ENCODE results near the gene MIS12. TPM values are rescaled to one million over a fixed set of nuclear protein-coding genes. Genes with fewer than 3 reads are reported as not detected.

Gene MIS12
- total RNA-seq, 4 donors from 2014 or later, result 8.6 to 20.9 (median 14.3) TPM

- H3K27ac ChIP-seq, result no peak overlapping the region
- no peak overlapping the region for H3K4me3 ChIP-seq
- 68 to 79% methylated on average over 5 to 6 of the region's 6 CpGs for WGBS, 2 donors (ENCODE audit: low coverage in 1 of 2)
- H3K27me3 ChIP-seq, result no peaks in the 10 kb centered on the region
- no peak for ATAC-seq
- no peaks in the 10 kb centered on the region for H3K9me3 ChIP-seq
- peaks cover 0 to 26% (median 6%) of the 10 kb centered on the region in 3 donors for H3K4me1 ChIP-seq
- TF ChIP-seq EP300 (IDR thresholded peaks at IDR 0.05) (no peak), POLR2A (IDR thresholded peaks at IDR 0.05) (no peak), CTCF (IDR thresholded peaks at IDR 0.05) (no peak), POLR2AphosphoS5 (IDR thresholded peaks at IDR 0.05) (no peak)
- peaks cover 0 to 89% of the 10 kb centered on the region in 2 donors for H3K36me3 ChIP-seq
Observed at GRCh38 chr17:5480962-5481361, 5.4 kb upstream of the MIS12 start.

- no peaks in the 10 kb centered on the region for H3K9me3 ChIP-seq
- peaks cover 0 to 84% of the 10 kb centered on the region in 2 donors for H3K36me3 ChIP-seq
- peaks cover 0 to 26% (median 6%) of the 10 kb centered on the region in 3 donors for H3K4me1 ChIP-seq
- no peak overlapping the region for H3K27ac ChIP-seq
- ATAC-seq, result no peak
- H3K4me3 ChIP-seq, result no peak overlapping the region
- H3K27me3 ChIP-seq, result no peaks in the 10 kb centered on the region
- 90 to 100% methylated on average over 4 of the region's 4 CpGs for WGBS, 2 donors (ENCODE audit: low coverage in 1 of 2)
- TF ChIP-seq POLR2A (IDR thresholded peaks at IDR 0.05) (no peak), CTCF (IDR thresholded peaks at IDR 0.05) (no peak), EP300 (IDR thresholded peaks at IDR 0.05) (no peak), POLR2AphosphoS5 (IDR thresholded peaks at IDR 0.05) (no peak)
Observed at GRCh38 chr17:5481451-5481850, 4.9 kb upstream of the MIS12 start.

- no peaks in the 10 kb centered on the region for H3K9me3 ChIP-seq
- ATAC-seq, result peak; percentile 9
- peak within 1 kb of the TSS; percentile 58 to 88 for H3K4me3 ChIP-seq
- peak within 1 kb of the TSS; percentile 83 to 99 (median 99) for H3K27ac ChIP-seq
- 11 to 24% methylated on average over 6 to 11 of the region's 29 CpGs for WGBS, 2 donors (ENCODE audit: low coverage in 1 of 2)
- TF ChIP-seq EP300 (IDR thresholded peaks at IDR 0.05) (no peak), POLR2AphosphoS5 (IDR thresholded peaks at IDR 0.05) (no peak), POLR2A (IDR thresholded peaks at IDR 0.05) (peak; percentile 30), CTCF (IDR thresholded peaks at IDR 0.05) (no peak)
- no peaks in the 10 kb centered on the region for H3K27me3 ChIP-seq
- H3K36me3 ChIP-seq, result peaks cover 0 to 62% of the 10 kb centered on the region in 2 donors
- H3K4me1 ChIP-seq, result peaks cover 2 to 45% (median 14%) of the 10 kb centered on the region in 3 donors
Observed at GRCh38 chr17:5485270-5486205, 828 bp upstream of the MIS12 start, which contains the start of gene DERL2. Gene DERL2, minus strand, starts transcription at chr17:5486178. Its CDS starts 17 bp downstream, at chr17:5486161.

GRCh38 chr17:5488752-5489151 lies 2.4 kb downstream of the MIS12 start:
- no peak for TF ChIP-seq POLR2A (IDR thresholded peaks at IDR 0.05)
- TF ChIP-seq CTCF (IDR thresholded peaks at IDR 0.05), result no peak
- Histone ChIP-seq H3K36me3 (peaks cover 0 to 30% of the 10 kb centered on the region in 2 donors), H3K4me3 (no peak overlapping the region), H3K27me3 (no peaks in the 10 kb centered on the region), H3K9me3 (no peaks in the 10 kb centered on the region), H3K4me1 (peaks cover 2 to 39% (median 14%) of the 10 kb centered on the region in 3 donors), H3K27ac (no peak overlapping the region)
- 80 to 88% methylated on average over 2 to 8 of the region's 8 CpGs for WGBS, 2 donors (ENCODE audit: low coverage in 1 of 2)
- ATAC-seq, result no peak

Measured in gastroesophageal sphincter (tissue), 4 donors.